HG02610 (cell line): ENCODE data around the gene KBTBD12.

Experiments
- ATAC-seq: cut with Tn5 transposase; IDR thresholded peaks from one replicate; pipeline ENCODE4 v1.9.1; 2021; ENCODE audit warnings: mild to moderate bottlenecking, moderate library complexity; ENCODE audit not compliant: unreplicated experiment

KBTBD12 gene

GRCh38 chr3:128009952-128010846 lies 95.2 kb downstream of the KBTBD12 start:
- no peak for ATAC-seq

- ATAC-seq = no peak
Observed at GRCh38 chr3:128011140-128011539, 96.1 kb downstream of the KBTBD12 start.

GRCh38 chr3:128012050-128012449 lies 97.0 kb downstream of the KBTBD12 start:
- no peak for ATAC-seq

GRCh38 chr3:128014548-128014947 lies 99.5 kb downstream of the KBTBD12 start:
- ATAC-seq = no peak

GRCh38 chr3:128016502-128016901 lies 101.5 kb downstream of the KBTBD12 start:
- ATAC-seq = no peak

DNA sequence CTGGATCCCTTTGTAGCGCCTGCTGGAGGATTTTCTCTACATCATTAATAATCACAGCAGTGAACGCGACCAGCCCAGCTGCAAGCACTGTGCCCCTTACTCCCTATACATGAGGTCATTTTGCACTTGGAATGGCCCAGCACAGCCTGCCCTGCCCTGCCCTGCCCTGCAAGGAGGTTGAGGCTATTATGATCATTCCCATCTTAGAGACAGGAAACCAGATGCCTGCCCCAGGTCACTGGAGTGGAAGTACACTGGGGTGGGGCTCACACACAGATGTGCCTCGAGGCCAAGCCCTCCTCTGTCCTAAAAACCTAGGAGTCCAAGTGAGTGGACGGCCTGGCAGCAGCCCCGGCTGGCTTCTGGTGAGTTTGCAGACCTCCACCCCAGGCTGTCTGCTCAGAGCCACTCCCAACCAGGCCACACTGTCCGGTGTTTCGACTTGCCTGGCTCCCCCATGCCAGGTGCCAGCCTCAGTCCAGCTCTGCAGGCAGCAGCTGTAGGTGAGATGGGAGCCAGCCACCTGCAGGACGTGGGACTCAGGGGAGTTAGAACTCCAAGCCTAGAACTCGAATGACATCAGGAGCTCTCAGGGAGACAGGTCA lies 106.8 kb downstream of the KBTBD12 start:
- ATAC-seq = no peak

- ATAC-seq = no peak
Observed at GRCh38 chr3:128033102-128033501, 118.1 kb downstream of the KBTBD12 start.

- no peak for ATAC-seq
Observed at GRCh38 chr3:128036119-128036518, 121.1 kb downstream of the KBTBD12 start.
